HFFc6 (cell line): ENCODE measurements around the gene SUPV3L1. TPM values are rescaled to one million over a fixed set of nuclear protein-coding genes. Genes with fewer than 3 reads are reported as not detected.
"Not testable (repeated sequence)": the region's sequence is repeated elsewhere in the genome, so short reads cannot be mapped to it uniquely, and the experiment has no call there.

Experiments used
- DNase-seq: peaks from one replicate; pipeline ENCODE4 v3.0.0-alpha.2; 2018
- H3K27ac Mint-ChIP-seq: 2 replicates; pipeline ENCODE4 v1.8.0; 2020; ENCODE audit warnings: mild to moderate bottlenecking, mixed read lengths
- H3K27me3 Mint-ChIP-seq: 2 replicates; pipeline ENCODE4 v1.8.0; 2021; ENCODE audit warnings: mild to moderate bottlenecking, moderate library complexity, mixed read lengths; ENCODE audit not compliant: insufficient read depth
- H3K36me3 Mint-ChIP-seq: 2 replicates; pipeline ENCODE4 v1.8.0; 2021; ENCODE audit warnings: low read depth, mixed read lengths
- H3K4me1 Mint-ChIP-seq: 2 replicates; pipeline ENCODE4 v1.8.0; 2020; ENCODE audit warnings: low read depth, mixed read lengths
- H3K4me3 Mint-ChIP-seq: 2 replicates; pipeline ENCODE4 v1.8.0; 2020; ENCODE audit warnings: mild to moderate bottlenecking, moderate library complexity, mixed read lengths
- H3K9me3 Mint-ChIP-seq: 2 replicates; pipeline ENCODE4 v1.8.0; 2020; ENCODE audit warnings: mild to moderate bottlenecking, mixed read lengths
- total RNA-seq, 6 experiments: library from RNA; stranded (reverse); fragmentation: NEBNext Ultra II Directional; extraction: Animal tissue kit (Norgen Biotek cat#: 25700); gene quantifications; 2 replicates in 1 of 6; 3 replicates in 5 of 6; pipeline ENCODE4 v1.2.3, GENCODE V29; 2021
- TF ChIP-seq, protein P1 (sequence below): fragments of 200-600 bp; sonication (generic); IDR thresholded peaks from 2 replicates; pipeline ENCODE4 v1.5.0; 2021; ENCODE audit warnings: antibody characterized with exemption, mild to moderate bottlenecking

Gene SUPV3L1
- total RNA-seq, 6 experiments from 2014 or later: 26.4 to 31.0 (median 28.9) TPM

DNA sequence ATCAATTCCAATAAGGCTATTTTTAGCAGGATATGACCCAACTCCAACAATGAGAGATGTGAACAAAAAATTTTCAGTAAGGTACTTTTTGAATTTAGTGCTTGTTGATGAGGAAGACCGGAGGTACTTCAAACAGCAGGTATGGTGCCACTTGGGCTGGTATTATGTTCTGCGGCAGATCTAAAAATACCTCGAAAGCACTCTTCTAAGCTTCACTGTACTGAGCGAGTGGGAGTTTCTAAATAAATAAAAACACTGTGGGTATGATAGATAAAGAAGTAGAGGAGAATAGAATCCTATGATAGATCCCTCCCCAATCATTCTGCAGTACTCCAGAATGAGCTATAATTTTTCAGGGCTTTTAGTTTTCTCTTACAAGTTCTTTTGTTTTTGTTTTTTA is 11.5 kb upstream of the SUPV3L1 start:
- no peaks in the 10 kb centered on the region; the same call in 1 of the 2 replicates for H3K27me3 Mint-ChIP-seq
- H3K4me1 Mint-ChIP-seq: no peaks in the 10 kb centered on the region
- TF ChIP-seq, protein P1, sequence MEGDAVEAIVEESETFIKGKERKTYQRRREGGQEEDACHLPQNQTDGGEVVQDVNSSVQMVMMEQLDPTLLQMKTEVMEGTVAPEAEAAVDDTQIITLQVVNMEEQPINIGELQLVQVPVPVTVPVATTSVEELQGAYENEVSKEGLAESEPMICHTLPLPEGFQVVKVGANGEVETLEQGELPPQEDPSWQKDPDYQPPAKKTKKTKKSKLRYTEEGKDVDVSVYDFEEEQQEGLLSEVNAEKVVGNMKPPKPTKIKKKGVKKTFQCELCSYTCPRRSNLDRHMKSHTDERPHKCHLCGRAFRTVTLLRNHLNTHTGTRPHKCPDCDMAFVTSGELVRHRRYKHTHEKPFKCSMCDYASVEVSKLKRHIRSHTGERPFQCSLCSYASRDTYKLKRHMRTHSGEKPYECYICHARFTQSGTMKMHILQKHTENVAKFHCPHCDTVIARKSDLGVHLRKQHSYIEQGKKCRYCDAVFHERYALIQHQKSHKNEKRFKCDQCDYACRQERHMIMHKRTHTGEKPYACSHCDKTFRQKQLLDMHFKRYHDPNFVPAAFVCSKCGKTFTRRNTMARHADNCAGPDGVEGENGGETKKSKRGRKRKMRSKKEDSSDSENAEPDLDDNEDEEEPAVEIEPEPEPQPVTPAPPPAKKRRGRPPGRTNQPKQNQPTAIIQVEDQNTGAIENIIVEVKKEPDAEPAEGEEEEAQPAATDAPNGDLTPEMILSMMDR: no peak
- H3K36me3 Mint-ChIP-seq: peaks cover 15% of the 10 kb centered on the region
- no peak overlapping the region for H3K4me3 Mint-ChIP-seq
- H3K9me3 Mint-ChIP-seq: no peaks in the 10 kb centered on the region
- H3K27ac Mint-ChIP-seq: no peak overlapping the region
- no peak for DNase-seq

DNA sequence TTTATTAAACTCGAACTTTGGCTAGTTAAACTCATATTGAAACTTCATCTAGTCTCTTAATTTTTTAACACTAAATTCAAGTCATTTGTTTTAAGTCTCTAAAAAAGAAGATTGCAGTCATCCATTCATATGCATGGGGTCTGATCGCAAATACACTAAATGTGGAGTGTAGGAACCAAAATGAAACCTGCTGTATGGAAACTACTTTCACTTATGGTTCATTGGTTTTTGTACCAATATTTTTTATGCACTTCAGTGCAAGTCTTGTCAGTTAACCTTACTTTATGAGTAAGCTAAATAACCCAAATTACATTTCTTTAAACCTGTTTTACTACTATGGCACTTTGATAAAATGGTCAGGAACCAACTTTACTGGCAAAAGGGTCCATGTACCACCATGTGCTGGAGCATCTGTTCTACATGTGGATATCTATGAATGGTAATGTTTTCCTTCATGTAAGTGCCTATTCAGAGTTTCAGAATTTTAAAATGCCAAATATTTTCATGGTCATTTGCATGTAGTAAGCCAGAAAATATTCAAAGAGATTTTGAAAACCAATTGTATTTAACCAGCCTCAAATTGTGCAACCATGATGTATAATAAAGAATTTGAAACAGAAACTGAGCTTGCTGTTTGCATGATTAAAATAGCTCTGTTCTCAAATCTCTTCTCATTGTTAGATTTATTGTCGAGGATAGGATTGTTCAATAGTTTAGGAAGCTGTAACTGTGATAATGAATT is 7.6 kb upstream of the SUPV3L1 start:
- Mint-ChIP-seq H3K9me3 (no peaks in the 10 kb centered on the region), H3K27ac (no peak overlapping the region), H3K27me3 (no peaks in the 10 kb centered on the region; the same call in 1 of the 2 replicates), H3K4me1 (no peaks in the 10 kb centered on the region), H3K4me3 (no peak overlapping the region), H3K36me3 (peaks cover 25% of the 10 kb centered on the region)
- DNase-seq: no peak
- TF ChIP-seq, protein P1: no peak

DNA sequence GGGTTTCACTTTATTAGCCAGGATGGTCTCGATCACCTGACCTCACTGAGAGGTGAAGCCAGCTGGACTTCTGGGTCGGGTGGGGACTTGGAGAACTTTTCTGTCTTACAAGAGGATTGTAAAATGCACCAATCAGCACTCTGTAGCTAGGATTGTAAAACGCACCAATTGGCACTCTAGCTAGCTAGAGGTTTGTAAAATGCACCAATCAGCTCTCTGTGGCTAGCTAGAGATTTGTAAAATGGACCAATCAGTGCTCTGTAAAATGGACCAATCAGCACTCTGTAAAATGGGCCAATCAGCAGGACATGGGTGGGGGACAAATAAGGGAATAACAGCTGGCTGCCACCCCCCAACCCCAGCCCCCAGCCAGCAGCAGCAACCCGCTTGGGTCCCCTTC is 4.7 kb upstream of the SUPV3L1 start:
- not testable (repeated sequence) for H3K27me3 Mint-ChIP-seq, DNase-seq, H3K27ac Mint-ChIP-seq, H3K4me3 Mint-ChIP-seq, H3K9me3 Mint-ChIP-seq
- H3K36me3 Mint-ChIP-seq: peaks cover 21% of the 10 kb centered on the region
- peaks cover 13% of the 10 kb centered on the region for H3K4me1 Mint-ChIP-seq

DNA sequence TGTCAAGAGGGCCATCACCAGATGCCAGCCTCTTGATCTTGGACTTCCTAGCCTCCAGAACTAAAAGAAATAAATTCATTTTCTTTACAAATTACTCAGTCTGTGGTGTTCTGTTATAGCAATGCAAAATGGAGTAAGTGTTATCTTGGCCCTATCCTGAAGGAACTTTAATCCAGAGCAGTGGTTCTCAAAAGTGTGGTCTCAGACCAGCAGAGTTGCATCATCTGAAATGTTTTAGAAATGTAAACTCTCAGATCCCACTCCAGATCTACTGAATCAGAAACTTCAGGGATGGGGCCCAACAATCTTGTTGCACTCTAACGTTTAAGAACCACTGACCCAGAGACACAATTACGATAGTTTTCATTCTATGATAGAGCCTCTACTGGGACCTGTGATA is 3.2 kb upstream of the SUPV3L1 start:
- no peaks in the 10 kb centered on the region; the same call in 1 of the 2 replicates for H3K27me3 Mint-ChIP-seq
- no peak overlapping the region for H3K4me3 Mint-ChIP-seq
- no peak overlapping the region for H3K27ac Mint-ChIP-seq
- TF ChIP-seq, protein P1: no peak
- peaks cover 20% of the 10 kb centered on the region for H3K36me3 Mint-ChIP-seq
- peaks cover 23% of the 10 kb centered on the region for H3K4me1 Mint-ChIP-seq
- DNase-seq: no peak
- no peaks in the 10 kb centered on the region for H3K9me3 Mint-ChIP-seq

DNA sequence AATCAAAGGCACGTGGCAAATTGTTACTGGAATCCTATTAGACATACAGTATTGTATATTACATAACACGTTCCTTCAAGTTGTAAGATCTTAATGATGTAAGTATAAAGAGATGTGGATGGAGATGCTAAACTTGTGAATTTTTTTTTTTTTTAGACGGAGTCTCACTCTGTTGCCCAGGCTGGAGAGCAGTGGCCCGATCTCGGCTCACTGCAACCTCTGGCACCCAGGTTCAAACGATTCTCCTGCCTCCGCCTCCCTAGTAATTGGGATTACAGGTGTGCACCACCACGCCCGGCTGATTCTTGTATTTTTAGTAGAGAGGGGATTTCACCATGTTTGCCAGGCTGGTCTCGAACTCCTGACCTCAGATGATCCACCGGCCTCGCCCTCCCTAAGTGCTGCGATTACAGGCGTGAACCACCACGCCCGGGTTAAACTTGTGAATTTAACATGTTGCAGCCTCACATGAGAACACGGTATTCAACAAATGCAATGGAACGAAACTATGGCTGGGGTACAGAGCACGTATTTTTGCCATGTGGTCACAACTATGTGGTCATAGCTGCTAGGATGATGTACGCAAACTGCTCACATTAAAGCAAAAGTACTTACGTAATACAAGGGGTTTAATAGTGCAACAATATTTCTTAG is 818 bp upstream of the SUPV3L1 start:
- peak overlapping the region; percentile 92 for H3K4me3 Mint-ChIP-seq
- peaks cover 9% of the 10 kb centered on the region for H3K36me3 Mint-ChIP-seq
- peak overlapping the region; percentile 100 for H3K27ac Mint-ChIP-seq
- H3K27me3 Mint-ChIP-seq: no peaks in the 10 kb centered on the region; the same call in 1 of the 2 replicates
- H3K4me1 Mint-ChIP-seq: peaks cover 23% of the 10 kb centered on the region
- no peaks in the 10 kb centered on the region for H3K9me3 Mint-ChIP-seq
- no peak for DNase-seq
- TF ChIP-seq, protein P1: no peak

DNA sequence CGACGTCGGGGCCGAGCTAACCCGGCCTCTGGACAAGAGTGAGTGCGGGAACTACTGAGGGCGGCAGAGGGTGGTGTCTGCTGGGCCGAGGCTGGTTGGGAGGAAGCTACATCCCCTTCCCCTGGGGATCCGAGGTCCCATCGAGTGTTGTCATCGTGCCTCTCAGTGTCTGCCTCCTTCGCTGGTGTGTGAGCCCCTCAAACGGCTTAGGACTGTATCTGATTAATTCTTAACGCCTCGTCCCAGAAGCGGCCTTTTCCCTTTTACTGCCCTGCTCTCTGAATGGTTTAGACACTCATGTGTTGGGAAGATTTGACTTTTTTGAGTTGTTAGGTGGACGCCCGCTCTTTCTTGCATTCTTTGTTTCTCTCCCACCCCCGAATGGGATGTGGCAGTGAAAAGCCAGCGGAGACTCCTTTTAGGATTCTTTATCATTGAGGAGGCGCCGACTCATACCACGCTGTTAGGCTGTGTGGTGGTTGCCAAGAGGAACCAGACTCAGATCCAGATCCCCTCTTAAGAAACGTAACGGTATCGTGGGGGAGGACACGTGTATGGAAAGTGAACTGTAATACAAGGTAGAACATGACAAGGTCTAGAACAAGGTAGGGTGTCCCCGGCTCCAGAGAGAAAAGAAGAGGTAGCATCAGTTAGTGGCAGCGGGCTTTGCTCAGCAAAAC is 631 bp downstream of the SUPV3L1 start:
- H3K27ac Mint-ChIP-seq: peak overlapping the region; percentile 100

More for the DNA sequence above, 631 bp downstream of the SUPV3L1 start:
- H3K4me3 Mint-ChIP-seq: peak overlapping the region; percentile 92
- H3K27me3 Mint-ChIP-seq: no peaks in the 10 kb centered on the region; the same call in 1 of the 2 replicates
- no peaks in the 10 kb centered on the region for H3K9me3 Mint-ChIP-seq
- TF ChIP-seq, protein P1: no peak
- H3K36me3 Mint-ChIP-seq: peaks cover 5% of the 10 kb centered on the region
- H3K4me1 Mint-ChIP-seq: peaks cover 33% of the 10 kb centered on the region
- peak; percentile 34 for DNase-seq
